Measurements from ENCODE around the gene DNAI2.
A peak's percentile ranks its signal among the peaks of the same experiment; 100 is the strongest.

Gene DNAI2

GRCh38 chr17:74337834-74338500, 63.9 kb downstream of the DNAI2 start:
- no peak for DNase-seq (ENCODE audit: low read depth in 1 of 2, low spot score in 1 of 2)

GRCh38 chr17:74339537-74340195, 65.6 kb downstream of the DNAI2 start:
- no peak for DNase-seq (ENCODE audit: low read depth in 1 of 2, low spot score in 1 of 2)

- DNase-seq (ENCODE audit: low read depth in 1 of 2, low spot score in 1 of 2) = no peak
These were observed 66.5 kb downstream of the DNAI2 start for GRCh38 chr17:74340470-74341023.

- DNase-seq (ENCODE audit: low read depth in 1 of 2, low spot score in 1 of 2) = no peak
These were observed 68.2 kb downstream of the DNAI2 start for GRCh38 chr17:74342224-74342623.

GRCh38 chr17:74343121-74343520, 69.1 kb downstream of the DNAI2 start:
- DNase-seq (ENCODE audit: low read depth in 1 of 2, low spot score in 1 of 2) = no peak

- no peak for DNase-seq (ENCODE audit: low read depth in 1 of 2, low spot score in 1 of 2)
These were observed 69.7 kb downstream of the DNAI2 start for GRCh38 chr17:74343526-74344284.

- no peak for DNase-seq (ENCODE audit: low read depth in 1 of 2, low spot score in 1 of 2)
These were observed 70.6 kb downstream of the DNAI2 start for GRCh38 chr17:74344658-74345057.

GRCh38 chr17:74345433-74346241, 71.6 kb downstream of the DNAI2 start:
- no peak for DNase-seq (ENCODE audit: low read depth in 1 of 2, low spot score in 1 of 2)

- no peak for DNase-seq (ENCODE audit: low read depth in 1 of 2, low spot score in 1 of 2)
These were observed 73.6 kb downstream of the DNAI2 start for GRCh38 chr17:74347646-74348045.

- DNase-seq (ENCODE audit: low read depth in 1 of 2, low spot score in 1 of 2) = no peak
These were observed 75.1 kb downstream of the DNAI2 start for GRCh38 chr17:74349120-74349519.

- DNase-seq (ENCODE audit: low read depth in 1 of 2, low spot score in 1 of 2) = no peak
These were observed 76.5 kb downstream of the DNAI2 start for GRCh38 chr17:74350486-74350885.

- DNase-seq (ENCODE audit: low read depth in 1 of 2, low spot score in 1 of 2) = no peak
These were observed 77.6 kb downstream of the DNAI2 start for GRCh38 chr17:74351552-74352210.

- DNase-seq (ENCODE audit: low read depth in 1 of 2, low spot score in 1 of 2) = no peak
These were observed 79.5 kb downstream of the DNAI2 start for GRCh38 chr17:74353446-74354060.

GRCh38 chr17:74354123-74354522, 80.1 kb downstream of the DNAI2 start:
- DNase-seq (ENCODE audit: low read depth in 1 of 2, low spot score in 1 of 2) = peak; percentile 20 to 28

- DNase-seq (ENCODE audit: low read depth in 1 of 2, low spot score in 1 of 2) = no peak
These were observed 80.5 kb downstream of the DNAI2 start for GRCh38 chr17:74354561-74354960.

- DNase-seq (ENCODE audit: low read depth in 1 of 2, low spot score in 1 of 2) = no peak
These were observed 81.0 kb downstream of the DNAI2 start for GRCh38 chr17:74355065-74355464.

- no peak for DNase-seq (ENCODE audit: low read depth in 1 of 2, low spot score in 1 of 2)
These were observed 82.8 kb downstream of the DNAI2 start for GRCh38 chr17:74356646-74357465.

GRCh38 chr17:74357466-74357809, 83.4 kb downstream of the DNAI2 start:
- DNase-seq (ENCODE audit: low read depth in 1 of 2, low spot score in 1 of 2) = no peak

GRCh38 chr17:74358697-74359096, 84.7 kb downstream of the DNAI2 start:
- DNase-seq (ENCODE audit: low read depth in 1 of 2, low spot score in 1 of 2) = no peak

Data from stimulated activated CD4-positive, alpha-beta T cell treated with anti-CD3 and anti-CD28 coated beads, Interleukin-15, amount 100 ng/mL, for 1 hour (primary cell).